Kidney tubule cell (primary cell): ENCODE results near the gene SGK1.
"Not testable (repeated sequence)": the region's sequence is repeated elsewhere in the genome, so short reads cannot be mapped to it uniquely, and the experiment has no call there.

Experiments
- DNase-seq: peaks from one replicate; pipeline ENCODE4 v3.0.0-alpha.2; 2018; ENCODE audit warnings: low spot score

The SGK1 gene

DNA sequence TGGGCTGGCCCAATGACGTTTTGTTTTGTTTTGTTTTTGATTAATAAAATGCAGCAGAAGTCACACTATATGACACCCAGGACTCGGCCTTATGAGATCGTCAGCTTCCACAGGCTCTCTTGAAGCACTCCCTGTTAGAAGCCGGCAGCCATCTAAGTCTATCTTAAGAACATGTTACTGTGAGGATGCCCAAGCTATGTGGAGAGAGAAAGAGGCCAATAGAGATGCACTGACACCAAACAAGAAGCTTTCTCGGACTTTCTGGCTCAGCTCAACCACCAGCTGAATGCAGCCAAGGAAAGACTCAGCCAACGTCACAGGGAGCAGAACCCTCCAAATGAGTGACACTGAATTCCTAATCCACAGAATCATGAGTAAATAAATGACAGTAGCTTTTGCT is 14.0 kb downstream of the SGK1 start:
- DNase-seq = no peak

- DNase-seq = no peak
These were observed 18.7 kb downstream of the SGK1 start for GRCh38 chr6:134299236-134299635.

DNA sequence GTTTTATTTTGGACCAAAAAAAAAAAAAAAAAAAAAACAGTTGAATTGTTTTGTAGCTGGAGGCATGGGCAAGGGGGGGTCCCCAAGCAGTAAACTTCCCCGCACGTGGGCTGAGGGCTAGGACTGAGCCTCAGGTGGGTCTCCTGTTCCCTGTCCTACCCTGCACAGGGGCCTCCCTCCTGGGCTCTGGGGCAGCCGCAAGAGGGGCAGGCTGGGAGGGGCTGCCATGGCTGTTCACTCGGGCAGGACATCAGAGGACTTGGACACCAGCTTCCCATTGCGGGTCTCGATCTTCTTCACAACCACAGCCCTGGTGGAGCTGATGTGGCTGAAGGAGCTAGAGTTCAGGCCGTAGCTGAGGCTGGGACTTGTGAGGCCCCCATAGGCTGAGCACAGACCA is 21.1 kb downstream of the SGK1 start:
- DNase-seq = no peak

DNA sequence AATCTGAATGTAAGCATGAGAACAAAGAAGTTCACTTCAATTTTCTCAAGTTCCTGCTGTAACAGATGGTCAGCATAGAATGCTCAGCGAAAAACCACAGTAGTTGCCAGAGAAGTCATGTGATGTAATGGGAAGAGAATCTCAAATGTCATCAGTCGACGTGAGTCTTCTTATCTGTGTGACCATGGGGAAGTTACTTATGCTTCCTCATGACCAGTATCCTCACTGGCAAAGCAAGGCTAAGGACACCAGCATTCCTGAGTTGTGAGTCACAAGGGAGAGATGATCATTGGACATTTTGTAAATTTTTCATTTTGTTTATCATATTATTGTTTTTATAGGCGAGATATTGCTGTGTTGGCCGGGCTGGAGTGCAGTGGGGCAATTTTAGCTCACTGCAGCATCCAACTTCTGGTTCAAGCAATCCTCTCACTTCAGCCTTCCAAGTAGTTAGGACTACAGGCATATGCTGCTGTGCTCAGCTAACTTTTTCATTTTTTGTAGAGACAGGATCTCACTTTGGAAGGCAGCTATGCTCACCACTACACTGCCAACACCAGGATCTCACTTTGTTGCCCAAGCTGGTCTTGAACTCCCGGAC is 21.9 kb downstream of the SGK1 start:
- peak; percentile 97 for DNase-seq

DNA sequence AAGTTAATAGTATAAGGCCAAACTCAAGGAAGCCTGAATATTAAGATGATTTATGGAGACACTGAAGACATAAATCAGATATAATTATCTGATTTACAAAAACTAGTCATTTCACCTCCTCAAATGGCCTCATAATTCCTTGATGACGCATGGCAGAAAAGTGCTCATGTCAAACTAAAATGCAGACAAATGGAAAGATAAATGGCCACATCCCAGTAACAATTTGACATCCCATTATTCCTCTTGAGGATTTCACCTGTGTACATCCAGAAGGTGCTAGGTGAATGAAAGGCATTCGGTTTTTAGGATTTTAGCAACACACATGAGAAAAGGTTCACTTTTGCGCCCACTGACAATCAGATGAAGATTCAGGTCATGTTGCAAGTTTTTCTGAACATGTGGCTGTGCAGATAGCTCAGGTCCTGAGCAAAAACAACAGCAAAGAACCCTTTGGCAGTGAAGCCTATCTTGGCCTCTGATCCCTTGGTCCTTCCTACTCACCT is 24.2 kb downstream of the SGK1 start:
- DNase-seq = no peak

GRCh38 chr6:134291156-134291555 is 26.8 kb downstream of the SGK1 start:
- DNase-seq = no peak

DNA sequence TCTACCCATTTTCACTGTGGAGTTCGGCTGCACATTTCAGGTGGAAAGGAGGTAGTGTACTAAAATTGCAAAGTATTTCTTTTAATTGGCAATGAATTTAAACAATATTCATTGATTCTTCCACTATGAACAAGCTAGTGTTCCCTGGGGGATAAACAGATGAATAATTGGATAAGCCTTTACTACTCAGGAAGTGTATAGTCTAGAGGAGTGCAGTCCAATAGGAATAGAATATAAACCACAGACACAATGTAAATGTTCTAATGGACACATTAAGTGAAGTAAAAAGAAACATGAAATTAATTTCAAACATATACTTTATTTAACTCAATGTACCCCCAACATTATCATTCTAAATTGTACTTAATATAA is 28.7 kb downstream of the SGK1 start:
- no peak for DNase-seq

GRCh38 chr6:134288538-134289203 is 29.2 kb downstream of the SGK1 start:
- DNase-seq = peak; percentile 75

DNA sequence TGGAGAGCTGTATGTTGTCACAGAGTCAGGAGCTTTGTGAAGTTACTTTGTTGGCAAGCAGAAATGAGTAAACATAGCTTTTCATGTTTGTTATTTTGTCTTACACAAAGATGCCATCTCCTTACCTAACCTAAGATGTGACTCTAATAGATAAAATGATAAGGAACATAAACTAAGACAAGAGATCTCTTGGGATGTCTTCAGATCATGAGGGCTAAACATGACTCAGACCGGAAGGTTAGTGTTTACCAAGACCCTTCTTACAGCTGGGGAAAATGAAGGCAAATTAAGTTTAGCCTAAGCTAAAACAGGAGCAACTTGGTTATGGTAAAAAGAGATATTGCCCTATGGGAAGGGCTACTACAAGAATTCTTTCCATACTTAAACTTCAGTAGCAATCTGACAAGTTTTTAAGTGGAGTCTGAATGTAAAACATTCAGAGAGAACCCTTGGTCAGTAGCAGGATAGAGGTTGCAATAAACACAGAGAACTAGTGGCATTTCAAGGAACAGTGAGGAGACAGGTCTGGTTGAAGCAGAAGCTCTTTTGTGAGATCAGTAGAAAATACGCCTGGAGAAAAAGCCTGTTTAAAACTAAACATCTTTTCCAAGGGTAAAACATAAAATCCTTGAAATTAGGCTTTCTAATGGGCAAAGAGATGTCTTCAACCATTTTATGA is 29.9 kb downstream of the SGK1 start:
- DNase-seq = peak; percentile 1

GRCh38 chr6:134282816-134283215 is 35.1 kb downstream of the SGK1 start:
- no peak for DNase-seq

DNA sequence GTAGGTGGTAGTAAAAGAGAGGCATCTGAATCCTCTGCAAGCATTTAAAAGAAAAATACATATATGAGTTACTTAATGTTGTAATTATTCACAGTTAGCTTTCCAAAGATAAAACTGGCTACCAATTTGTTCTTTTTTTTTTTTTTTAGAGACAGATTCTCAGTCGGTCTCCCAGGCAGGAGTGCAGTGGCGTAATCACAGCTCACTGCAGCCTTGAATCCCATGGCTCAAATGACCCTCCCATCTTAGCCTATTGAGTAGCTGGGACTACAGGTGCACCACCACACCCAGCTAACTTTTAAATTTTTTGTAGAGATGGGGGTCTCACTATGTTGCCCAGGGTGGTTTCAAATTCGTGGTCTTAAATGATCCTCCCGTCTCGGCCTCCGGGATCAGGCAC is 36.5 kb downstream of the SGK1 start:
- DNase-seq = no peak

DNA sequence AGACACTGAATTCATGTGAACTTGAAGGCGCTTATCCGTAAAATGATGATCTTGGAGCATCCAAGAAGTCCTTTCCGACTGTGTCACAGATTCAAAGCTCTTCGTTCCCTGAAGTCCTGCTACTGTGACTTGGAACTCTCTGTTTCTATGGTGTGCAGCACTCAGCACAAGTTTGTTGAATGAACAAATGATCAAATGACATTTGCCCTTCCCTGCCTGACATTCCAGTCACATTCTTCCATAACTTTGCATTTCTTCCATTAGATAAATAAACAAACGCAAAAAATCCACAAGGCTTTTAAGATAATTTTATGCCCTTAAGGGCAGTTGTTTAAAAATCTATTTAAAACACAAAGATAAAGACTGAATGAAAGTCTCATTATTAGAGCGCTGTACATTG is 39.9 kb downstream of the SGK1 start:
- DNase-seq = no peak

DNA sequence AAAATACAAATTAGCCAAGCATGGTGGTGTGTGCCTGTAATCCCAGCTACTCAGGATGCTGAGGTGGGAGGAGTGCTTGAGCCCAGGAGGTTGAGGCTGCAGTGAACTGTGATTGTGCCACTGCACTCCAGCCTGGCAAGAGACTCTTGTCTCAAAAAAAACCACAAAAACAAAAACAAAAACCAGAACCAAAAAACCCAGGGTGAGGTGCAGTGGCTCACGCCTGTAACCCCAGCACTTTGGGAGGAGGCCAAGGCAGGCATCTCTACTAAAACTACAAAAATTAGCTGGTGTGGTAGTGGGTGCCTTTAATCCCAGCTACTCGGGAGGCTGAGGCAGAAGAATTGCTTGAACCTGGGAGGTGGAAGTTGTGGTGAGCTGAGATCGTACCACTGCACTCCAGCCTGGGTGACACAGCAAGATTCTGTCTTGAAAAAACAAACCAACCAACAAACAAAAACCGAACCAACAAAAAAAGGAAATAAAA is 41.0 kb downstream of the SGK1 start:
- not testable (repeated sequence) for DNase-seq

GRCh38 chr6:134272374-134272773 is 45.5 kb downstream of the SGK1 start:
- DNase-seq = no peak

DNA sequence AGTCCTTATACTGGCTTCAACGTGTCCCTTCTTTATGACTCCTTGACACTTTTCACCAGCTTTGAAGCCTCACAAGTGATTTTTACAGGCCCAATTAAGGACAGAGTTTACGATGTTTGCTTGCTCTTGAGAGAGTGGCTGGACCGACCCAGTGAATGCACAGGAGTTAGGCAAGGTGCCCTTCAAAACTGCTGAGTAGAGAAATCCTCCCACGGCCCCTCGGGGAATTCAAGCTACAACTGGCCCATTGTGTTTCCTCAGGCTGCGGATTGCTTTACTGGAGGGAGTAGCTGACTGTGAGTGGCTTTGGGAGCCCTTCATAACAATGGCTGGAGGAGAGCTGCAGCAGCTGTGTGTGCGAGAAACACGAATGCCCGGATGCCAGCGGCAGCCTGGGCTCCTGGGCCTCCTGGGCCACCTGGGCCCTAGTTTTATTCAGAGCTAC is 50.0 kb downstream of the SGK1 start:
- no peak for DNase-seq

DNA sequence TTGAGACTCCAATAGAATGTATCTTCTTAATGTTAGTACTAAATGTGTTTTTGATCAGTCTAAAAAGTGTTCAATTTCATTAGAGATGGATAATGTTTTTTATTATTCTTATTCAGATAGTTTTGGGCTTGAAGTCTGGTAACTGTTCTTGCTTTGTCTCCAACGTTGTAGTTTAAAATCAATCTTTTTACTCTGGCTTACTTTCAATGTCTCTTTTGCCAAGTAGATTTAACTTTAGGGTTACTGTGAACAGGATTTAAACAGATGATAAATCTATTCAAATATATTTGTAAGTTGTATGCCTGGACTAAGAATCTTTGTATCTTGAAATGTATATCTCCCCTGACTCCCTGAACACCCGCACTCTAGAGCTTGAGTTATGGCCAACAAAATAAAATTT is 51.1 kb downstream of the SGK1 start:
- no peak for DNase-seq

- peak; percentile 35 for DNase-seq
These were observed 56.1 kb downstream of the SGK1 start for GRCh38 chr6:134261766-134262165.

GRCh38 chr6:134258849-134259306 is 59.0 kb downstream of the SGK1 start:
- no peak for DNase-seq

- DNase-seq = no peak
These were observed 60.4 kb downstream of the SGK1 start for GRCh38 chr6:134257516-134257915.

GRCh38 chr6:134256862-134257261 is 61.0 kb downstream of the SGK1 start:
- DNase-seq = no peak

DNA sequence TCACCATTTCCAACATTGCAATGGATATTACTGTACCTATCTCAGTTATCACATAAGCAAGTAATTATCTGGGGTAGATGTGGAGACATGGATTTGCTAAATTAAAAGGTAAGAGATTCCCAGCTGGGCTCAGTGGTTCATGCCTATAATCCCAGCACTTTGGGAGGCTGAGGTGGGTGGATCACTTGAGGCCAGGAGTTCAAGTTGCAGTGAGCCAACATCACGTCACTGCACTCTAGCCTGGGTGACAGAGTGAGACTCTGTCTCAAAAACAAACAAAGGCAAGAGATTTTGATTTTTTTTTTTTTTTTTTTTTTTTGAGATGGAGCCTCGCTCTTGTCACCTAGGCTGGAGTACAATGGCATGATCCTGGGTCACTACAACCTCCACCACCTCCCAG is 62.6 kb downstream of the SGK1 start:
- DNase-seq = not testable (repeated sequence)

DNA sequence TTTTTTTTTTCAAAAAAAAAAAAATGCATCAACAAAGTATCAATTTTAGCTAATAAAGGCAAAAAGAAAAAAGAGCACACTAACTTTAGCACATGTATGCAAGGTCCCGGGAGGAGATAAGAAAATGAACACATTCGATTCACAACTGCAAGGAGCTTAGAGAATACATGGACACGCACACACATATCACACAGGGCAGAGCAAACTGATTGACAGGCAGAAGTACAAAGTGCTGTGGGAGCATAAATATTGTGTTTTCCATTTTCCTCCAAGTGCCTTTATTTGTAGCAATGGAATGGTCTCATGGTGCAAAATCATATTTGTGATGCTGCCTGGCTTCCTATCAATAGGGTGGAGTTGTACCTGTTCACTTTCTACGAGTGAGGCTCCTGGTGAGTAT is 63.8 kb downstream of the SGK1 start:
- no peak for DNase-seq

GRCh38 chr6:134253681-134254080 is 64.2 kb downstream of the SGK1 start:
- DNase-seq = peak; percentile 79
